CD4-positive, alpha-beta T cell treated with Interleukin-2 at 100 ng/mL for 4 hours (primary cell): ENCODE results near the gene ETV6.

Experiments
- DNase-seq: peaks from one replicate; pipeline ENCODE4 v3.0.0-alpha.2; 2020; ENCODE audit warnings: low spot score

ETV6 gene

DNA sequence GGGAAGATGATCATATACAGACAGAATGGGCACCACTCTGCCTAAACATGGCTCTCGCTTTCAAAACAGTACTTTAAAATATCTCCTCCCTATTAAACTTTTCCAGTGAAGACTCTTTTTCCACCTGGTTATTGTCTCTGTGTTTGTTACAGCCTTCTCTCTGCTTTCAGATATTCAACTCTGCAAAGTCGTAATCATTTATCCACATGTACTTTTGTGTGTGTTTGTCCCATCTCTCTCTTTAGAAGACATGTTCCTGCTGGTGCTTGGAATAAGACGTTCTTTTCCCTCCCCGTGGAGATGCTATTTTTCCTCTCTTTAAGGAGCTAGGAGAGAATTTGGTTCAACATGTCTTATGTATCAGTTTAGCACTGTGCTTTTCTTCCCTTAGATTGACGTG is 45.1 kb downstream of the ETV6 start:
- DNase-seq: no peak

GRCh38 chr12:11695321-11695720 is 45.8 kb downstream of the ETV6 start:
- DNase-seq: no peak

- DNase-seq: no peak
These were observed 46.6 kb downstream of the ETV6 start for GRCh38 chr12:11696084-11696483.

DNA sequence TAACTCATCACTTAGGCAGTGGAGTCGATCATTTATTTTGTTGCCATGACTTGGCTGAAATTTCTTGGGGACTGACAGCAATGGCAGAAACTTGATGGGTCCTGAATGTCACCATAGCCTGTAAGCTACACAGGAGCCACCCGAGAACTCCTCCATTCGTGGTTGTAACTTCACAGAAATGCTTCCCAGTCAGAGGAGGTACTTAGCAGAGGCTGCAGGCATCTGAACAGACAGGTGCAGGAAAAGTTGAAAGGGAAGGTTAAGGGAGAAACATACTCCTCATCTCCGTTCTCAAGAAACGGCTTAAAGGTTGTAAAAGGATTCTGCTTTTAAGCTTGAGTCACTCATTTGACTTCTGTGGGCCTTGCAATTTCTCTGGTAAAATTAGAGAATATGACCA is 47.7 kb downstream of the ETV6 start:
- DNase-seq: no peak

DNA sequence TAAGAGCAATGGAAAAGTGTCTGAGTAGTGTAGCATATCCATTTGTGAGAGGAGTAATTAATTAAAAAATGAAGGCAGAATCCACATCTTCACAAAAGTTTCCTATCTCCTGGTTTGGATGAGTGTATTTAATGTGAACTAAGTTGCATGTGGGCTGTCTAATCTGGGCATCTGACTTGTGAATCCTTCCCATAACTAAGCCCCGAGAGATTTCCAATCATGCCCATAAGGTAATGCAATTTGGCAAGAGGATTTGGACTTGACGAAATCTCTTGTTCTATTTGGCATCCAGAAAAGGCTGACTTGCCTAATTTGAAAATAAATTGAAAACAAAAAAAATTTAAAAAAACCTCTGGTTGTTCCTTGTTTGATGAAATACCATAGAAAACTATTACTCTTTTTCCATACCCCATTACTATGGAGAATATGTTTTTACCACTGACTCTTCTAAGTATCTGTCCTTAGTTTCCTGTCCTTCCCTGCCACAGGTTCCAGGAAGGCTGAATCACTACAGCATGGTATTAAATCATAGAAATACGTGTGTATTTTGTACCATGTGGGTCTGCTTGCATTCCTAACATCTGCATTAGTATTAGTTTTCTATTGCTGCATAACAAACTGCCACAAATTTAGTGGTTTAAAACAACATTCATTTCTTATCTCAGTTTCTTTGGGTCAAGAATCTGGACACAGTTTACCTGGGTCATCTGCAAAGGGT is 48.4 kb downstream of the ETV6 start:
- no peak for DNase-seq

DNA sequence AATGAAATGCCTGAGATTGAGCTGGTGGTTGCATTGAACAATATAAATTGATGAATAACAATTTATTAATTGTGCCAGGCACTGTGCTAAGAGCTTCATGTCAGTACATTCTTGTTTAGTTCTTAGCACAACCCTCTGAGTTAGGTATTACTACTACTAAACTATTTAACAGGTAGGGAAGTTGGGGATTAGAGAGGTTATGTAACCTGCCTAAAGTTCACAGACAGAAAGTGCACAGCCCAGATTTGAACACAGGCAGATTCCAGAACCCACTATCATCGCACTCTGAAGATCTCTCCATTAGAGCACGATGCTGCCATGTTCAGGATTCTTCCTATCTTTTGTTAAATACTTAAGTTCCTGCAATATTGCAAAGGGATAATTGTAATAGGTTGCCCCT is 49.3 kb downstream of the ETV6 start:
- no peak for DNase-seq

DNA sequence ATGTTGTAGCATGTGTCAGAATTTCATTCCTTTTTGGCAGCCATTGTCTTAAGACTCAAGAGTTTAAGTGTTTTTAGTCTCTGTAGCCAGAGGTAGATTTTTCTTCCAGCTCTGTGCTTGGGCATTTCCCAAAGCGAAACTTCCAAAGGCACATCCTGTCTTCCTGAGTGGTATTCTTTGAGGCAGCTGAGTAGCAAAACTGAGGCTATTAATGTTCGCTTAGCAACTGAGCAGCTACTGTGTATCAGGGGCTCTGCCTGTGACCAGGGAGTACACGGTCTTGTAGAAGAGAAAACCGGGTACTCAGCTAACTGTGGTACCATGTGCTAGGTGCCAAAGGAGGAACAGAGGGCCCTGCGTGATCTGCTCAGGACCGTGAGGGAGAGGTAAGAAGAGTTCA is 52.0 kb downstream of the ETV6 start:
- no peak for DNase-seq

DNA sequence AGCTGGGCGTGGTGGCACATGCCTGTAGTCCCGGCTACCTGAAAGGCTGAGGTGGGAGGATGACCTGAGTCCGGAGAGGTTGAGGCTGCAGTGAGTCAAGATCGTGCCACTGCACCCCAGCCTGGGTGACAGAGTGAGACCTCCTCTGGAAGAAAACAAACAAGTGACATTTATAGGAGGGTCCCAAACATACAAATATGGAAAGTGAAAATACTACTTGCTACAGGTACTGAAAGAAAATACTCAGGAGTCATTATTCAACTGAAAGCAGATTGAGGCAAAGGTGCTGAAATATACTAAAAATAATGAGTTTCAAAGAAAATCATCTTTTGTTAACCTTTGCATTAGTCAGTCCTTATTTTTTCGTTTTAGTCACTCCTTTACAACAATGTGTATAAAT is 53.5 kb downstream of the ETV6 start:
- DNase-seq: no peak

GRCh38 chr12:11703378-11703777 is 53.9 kb downstream of the ETV6 start:
- no peak for DNase-seq

DNA sequence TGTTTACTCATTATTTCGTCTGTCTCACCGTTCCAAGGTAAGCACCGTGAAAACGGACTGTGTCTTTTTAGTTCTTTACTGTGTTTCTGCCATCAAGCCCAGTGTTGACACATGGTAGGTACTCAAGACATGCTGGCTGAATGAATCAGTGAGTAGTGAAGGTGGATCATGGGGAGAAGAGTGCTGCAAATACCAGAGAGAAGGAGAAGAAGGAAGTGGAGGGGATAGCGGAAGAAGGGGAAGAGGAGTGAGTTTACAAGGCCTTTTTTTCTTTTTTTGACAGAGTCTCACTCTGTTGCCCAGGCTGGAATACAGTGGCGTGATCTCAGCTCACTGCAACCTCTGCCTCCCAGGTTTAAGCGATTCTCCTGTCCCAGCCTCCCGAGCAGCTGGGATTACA is 54.6 kb downstream of the ETV6 start:
- no peak for DNase-seq

GRCh38 chr12:11705010-11705409 is 55.5 kb downstream of the ETV6 start:
- DNase-seq: no peak

DNA sequence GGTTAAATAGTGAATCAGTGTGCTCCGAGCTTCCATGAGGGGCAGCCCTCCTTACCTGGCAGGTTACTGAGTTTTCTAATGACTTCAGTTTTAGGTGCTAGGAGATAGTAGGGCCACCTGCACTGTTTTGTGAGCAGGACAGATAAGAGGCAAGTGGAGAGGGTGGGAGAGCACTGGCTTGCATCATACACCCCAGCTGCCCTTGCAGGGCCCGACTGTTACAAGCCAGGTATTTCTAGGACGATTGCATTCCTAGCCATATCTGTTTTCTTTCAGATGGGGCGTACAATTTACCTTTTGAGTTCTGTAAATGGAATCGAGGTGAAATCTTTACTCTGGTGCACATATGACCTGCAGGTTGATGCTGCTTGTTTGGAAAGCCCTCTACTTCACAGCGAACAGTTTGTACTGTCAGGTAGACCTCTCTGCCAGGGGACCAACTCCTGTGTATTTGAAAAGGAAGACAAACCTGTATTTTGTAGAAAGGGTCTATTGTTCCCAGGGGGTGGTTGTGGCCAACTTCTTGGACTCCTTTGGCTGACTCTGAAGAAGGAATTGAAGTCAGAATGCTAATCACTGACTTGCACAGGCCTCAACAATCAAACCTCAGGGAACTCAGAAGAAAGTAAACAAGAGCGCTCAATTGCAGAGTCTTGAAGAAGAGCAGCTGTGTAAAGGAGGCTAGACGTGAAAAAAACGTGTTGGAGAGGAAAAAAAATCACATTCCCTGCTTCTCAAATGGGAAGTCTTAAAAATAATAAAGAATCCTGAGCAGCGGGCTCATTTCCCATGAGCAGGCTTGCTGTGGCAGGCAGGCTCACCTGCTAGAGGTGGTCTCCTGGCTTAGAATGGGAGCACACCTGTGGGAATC is 57.3 kb downstream of the ETV6 start:
- DNase-seq: no peak

- no peak for DNase-seq
These were observed 58.1 kb downstream of the ETV6 start for GRCh38 chr12:11707535-11707934.

GRCh38 chr12:11709513-11709912 is 60.0 kb downstream of the ETV6 start:
- no peak for DNase-seq

GRCh38 chr12:11710431-11710830 is 61.0 kb downstream of the ETV6 start:
- DNase-seq: no peak

GRCh38 chr12:11710906-11711305 is 61.4 kb downstream of the ETV6 start:
- no peak for DNase-seq

- DNase-seq: no peak
These were observed 62.3 kb downstream of the ETV6 start for GRCh38 chr12:11711651-11712327.

DNA sequence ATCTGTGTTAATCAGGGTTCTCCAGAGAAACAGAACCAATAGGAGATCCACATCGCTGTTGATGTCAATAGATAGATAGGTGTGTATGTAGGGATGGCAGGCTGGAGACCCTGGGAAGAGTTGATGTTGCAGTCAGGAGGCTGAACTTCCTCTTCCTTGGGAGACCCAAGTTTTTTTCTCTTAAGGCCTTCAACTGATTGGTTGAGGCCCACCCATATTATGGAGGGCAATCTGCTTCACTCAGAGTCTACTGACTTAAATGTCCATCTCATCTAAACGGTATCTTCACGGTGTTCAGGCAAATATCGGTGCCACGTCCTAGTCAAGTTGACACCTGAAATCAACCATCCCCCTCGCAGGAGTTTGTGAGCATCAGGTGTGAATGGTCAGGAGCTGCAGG is 63.0 kb downstream of the ETV6 start:
- DNase-seq: no peak

- DNase-seq: no peak
These were observed 63.7 kb downstream of the ETV6 start for GRCh38 chr12:11713202-11713601.

- DNase-seq: no peak
These were observed 65.2 kb downstream of the ETV6 start for GRCh38 chr12:11714626-11715025.

DNA sequence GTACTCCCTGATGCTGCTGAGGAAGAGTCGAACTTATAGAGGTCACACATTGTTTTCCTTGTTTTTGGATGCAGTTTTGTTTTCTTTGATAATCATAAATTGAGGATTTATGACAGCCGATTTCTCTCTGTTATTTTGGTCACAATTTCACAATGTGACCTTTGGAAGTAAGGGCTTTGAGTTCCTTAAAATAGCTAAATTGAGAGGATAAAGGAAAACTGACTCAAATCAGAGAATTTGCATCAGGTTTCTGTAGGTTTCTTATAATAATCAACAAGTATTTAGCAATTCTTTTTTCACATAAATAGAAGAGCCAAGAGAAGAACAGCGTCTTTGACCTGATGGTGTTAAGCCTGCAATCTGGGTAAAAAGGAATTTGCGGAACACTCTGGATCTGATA is 66.1 kb downstream of the ETV6 start:
- DNase-seq: no peak

DNA sequence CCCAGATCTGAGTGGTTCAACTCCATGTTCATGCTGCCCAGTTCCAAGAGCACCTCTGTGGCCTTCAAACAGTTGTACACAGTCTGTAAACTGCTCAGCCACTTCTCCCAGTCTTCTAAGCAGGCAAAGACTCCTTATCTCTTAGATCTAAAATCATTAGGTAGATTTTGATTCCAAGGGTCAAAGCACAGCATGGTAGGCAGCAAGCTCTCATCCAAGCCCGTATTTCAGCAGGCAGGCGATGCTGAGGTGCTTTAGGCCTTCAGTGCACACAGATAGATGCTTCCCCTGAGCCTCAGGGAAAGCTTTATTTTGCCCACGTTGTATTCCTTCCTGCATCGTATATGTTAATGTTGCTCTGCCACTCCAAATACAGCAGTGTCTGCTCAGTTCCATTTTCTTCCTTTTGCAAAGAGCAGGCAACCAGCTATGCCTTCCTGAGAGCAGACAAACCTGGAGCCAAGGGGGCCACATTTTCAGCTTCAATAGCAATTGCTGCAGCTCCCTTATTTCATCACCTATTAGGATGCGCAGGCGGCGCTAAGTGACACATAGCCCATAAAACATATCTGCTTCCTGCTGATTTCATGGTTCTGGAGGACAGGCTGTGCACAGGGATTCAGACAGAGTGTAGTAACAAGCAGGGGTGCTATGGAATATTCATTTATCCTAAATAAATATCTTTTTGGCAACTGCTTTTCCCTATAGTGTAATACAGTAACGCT is 67.5 kb downstream of the ETV6 start:
- DNase-seq: no peak
